Peyer's patch (tissue), 4 donors: ENCODE measurements around the gene MMD2. TPM values are rescaled to one million over a fixed set of nuclear protein-coding genes. Genes with fewer than 3 reads are reported as not detected.

ENCODE experiments used
- DNase-seq, 3 donors: peaks; one replicate each; pipeline ENCODE4 v3.0.0-alpha.2; 2017 to 2019
- H3K27ac ChIP-seq, 4 donors: fragments of 200-600 bp; sonication (generic); one replicate each; pipeline ENCODE4 v1.5.1; 2016 to 2019
- H3K27me3 ChIP-seq, 2 donors: fragments of 200-600 bp; sonication (generic); one replicate each; pipeline ENCODE4 v1.5.1; 2019
- H3K36me3 ChIP-seq, 3 donors: fragments of 200-600 bp; sonication (generic); one replicate each; pipeline ENCODE4 v1.5.1; 2016 to 2019
- H3K4me1 ChIP-seq, 4 donors: fragments of 200-600 bp; sonication (generic); one replicate each; pipeline ENCODE4 v1.5.1; 2016 to 2019
- H3K4me3 ChIP-seq, 4 donors: fragments of 200-600 bp; sonication (generic); 1 replicate in 3 of 4; 2 replicates in 1 of 4; pipeline ENCODE4 v1.5.1; 2016 to 2019; ENCODE audit warnings: mild to moderate bottlenecking in 1 of 4
- H3K9me3 ChIP-seq, 4 donors: fragments of 200-600 bp; sonication (generic); one replicate each; pipeline ENCODE4 v1.5.1; 2016 to 2019; ENCODE audit warnings: mild to moderate bottlenecking in 1 of 4
- POLR2A ChIP-seq, 2 donors: fragments of 450-650 bp; IDR thresholded peaks; one replicate each; pipeline ENCODE4 v1.5.1; 2017; ENCODE audit warnings: antibody characterized with exemption in 2 of 2, mild to moderate bottlenecking in 2 of 2, moderate library complexity in 2 of 2
- total RNA-seq, 4 donors: library from RNA; depleted of rRNA; stranded (reverse); fragments of >200 nt; gene quantifications; one replicate each; pipeline ENCODE4 v1.1.0, GENCODE V29; 2016
- TF ChIP-seq, protein P1 (sequence below), 6 experiments: fragments of 450-650 bp in 4 of 6; fragments of 200-600 bp in 2 of 6; sonication (generic) in 1 of 6; IDR thresholded peaks; one replicate each; pipeline ENCODE4 v1.5.1; 2017 to 2019; ENCODE audit warnings: antibody characterized with exemption in 6 of 6, mild to moderate bottlenecking in 3 of 6, moderate library complexity in 1 of 6

The MMD2 gene
- total RNA-seq, 4 donors from 2014 or later: not detected

DNA sequence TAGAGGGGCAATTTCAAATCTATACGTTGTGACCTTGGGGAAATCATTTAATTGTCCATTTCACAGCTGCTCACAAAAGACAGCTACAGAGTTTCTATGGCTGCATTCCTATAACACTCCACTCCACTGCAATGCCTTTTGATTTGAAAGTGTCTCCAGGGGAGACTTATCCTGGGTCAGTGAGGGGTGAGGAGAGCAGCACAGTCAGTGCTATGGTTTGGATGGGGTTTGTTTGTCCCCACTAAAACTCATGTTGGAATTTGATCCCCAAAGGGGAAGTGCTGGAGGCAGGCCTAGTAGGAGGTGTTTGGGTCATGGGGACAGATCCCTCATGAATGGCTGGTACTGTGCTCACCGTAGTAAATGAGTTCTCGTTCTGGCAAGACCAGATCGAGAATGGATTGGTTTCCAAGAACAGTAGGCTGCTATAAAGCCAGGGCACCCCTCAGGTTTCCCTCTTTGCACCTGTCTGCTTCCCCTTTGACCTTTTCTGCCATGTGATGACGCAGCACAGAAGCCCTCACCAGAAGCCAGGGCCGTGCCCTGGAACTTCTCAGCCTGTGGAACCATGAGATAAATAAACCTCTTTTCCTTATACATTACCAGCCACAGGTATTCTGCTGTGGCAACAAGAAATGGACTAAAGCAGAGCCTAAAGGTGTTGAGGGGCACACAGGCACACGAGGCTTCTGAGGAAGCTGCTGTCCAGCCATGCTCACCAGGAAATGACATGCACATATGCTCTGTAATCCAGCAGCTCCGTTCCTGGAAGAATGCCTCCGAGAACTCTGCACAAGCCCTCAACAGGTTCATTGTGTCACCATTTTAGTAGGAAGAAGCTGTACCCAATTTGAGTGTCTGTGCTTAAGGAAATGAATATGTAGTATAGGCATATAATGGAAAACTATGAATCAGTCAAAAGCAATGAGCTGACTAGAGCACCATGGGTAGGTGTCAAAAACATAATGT is 92.2 kb downstream of the MMD2 start:
- no peak overlapping the region for H3K27ac ChIP-seq
- DNase-seq: no peak
- H3K4me1 ChIP-seq: no peaks in the 10 kb centered on the region
- no peak overlapping the region for H3K4me3 ChIP-seq
- H3K9me3 ChIP-seq: peaks cover 0 to 7% (median 0%) of the 10 kb centered on the region in 4 donors
- TF ChIP-seq, protein P1, sequence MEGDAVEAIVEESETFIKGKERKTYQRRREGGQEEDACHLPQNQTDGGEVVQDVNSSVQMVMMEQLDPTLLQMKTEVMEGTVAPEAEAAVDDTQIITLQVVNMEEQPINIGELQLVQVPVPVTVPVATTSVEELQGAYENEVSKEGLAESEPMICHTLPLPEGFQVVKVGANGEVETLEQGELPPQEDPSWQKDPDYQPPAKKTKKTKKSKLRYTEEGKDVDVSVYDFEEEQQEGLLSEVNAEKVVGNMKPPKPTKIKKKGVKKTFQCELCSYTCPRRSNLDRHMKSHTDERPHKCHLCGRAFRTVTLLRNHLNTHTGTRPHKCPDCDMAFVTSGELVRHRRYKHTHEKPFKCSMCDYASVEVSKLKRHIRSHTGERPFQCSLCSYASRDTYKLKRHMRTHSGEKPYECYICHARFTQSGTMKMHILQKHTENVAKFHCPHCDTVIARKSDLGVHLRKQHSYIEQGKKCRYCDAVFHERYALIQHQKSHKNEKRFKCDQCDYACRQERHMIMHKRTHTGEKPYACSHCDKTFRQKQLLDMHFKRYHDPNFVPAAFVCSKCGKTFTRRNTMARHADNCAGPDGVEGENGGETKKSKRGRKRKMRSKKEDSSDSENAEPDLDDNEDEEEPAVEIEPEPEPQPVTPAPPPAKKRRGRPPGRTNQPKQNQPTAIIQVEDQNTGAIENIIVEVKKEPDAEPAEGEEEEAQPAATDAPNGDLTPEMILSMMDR (IDR thresholded peaks at IDR 0.05): no peak
- TF ChIP-seq POLR2A (IDR thresholded peaks at IDR 0.05): no peak
- no peaks in the 10 kb centered on the region for H3K36me3 ChIP-seq
- no peaks in the 10 kb centered on the region for H3K27me3 ChIP-seq

- Histone ChIP-seq H3K9me3 (peaks cover 0 to 6% (median 0%) of the 10 kb centered on the region in 4 donors), H3K4me1 (no peaks in the 10 kb centered on the region), H3K4me3 (peak overlapping the region in 2 of 4 donors; percentile 34 to 41), H3K27ac (no peak overlapping the region), H3K27me3 (no peaks in the 10 kb centered on the region), H3K36me3 (no peaks in the 10 kb centered on the region)
- no peak for DNase-seq
- TF ChIP-seq, protein P1 (IDR thresholded peaks at IDR 0.05): no peak
- no peak for TF ChIP-seq POLR2A (IDR thresholded peaks at IDR 0.05)
These were observed 96.8 kb downstream of the MMD2 start for GRCh38 chr7:4862156-4862555.

GRCh38 chr7:4861673-4862072 is 97.3 kb downstream of the MMD2 start, which contains the start of gene PAPOLB:
Gene PAPOLB (minus strand): TSS chr7:4862030. CDS start chr7:4861810, 220 bp downstream.
- Histone ChIP-seq H3K9me3 (peaks cover 0 to 6% (median 0%) of the 10 kb centered on the region in 4 donors), H3K27ac (peak within 1 kb of the TSS in 1 of 4 donors; percentile 18), H3K27me3 (no peaks in the 10 kb centered on the region), H3K4me1 (no peaks in the 10 kb centered on the region), H3K4me3 (peak within 1 kb of the TSS in 3 of 4 donors; percentile 10 to 41 (median 34)), H3K36me3 (no peaks in the 10 kb centered on the region)
- no peak for TF ChIP-seq POLR2A (IDR thresholded peaks at IDR 0.05)
- TF ChIP-seq, protein P1 (IDR thresholded peaks at IDR 0.05): no peak
- DNase-seq: peak in 1 of 3 donors; percentile 46

- Histone ChIP-seq H3K4me3 (peak overlapping the region in 2 of 4 donors; percentile 10 to 41), H3K27me3 (no peaks in the 10 kb centered on the region), H3K4me1 (no peaks in the 10 kb centered on the region), H3K9me3 (peaks cover 0 to 6% (median 0%) of the 10 kb centered on the region in 4 donors), H3K27ac (no peak overlapping the region), H3K36me3 (no peaks in the 10 kb centered on the region)
- DNase-seq: no peak
- TF ChIP-seq, protein P1 (IDR thresholded peaks at IDR 0.05): no peak
These were observed 97.8 kb downstream of the MMD2 start for GRCh38 chr7:4861227-4861626.

GRCh38 chr7:4857189-4857588 is 101.8 kb downstream of the MMD2 start:
- no peak for TF ChIP-seq POLR2A (IDR thresholded peaks at IDR 0.05)
- TF ChIP-seq, protein P1 (IDR thresholded peaks at IDR 0.05): no peak
- H3K9me3 ChIP-seq: peaks cover 0 to 6% (median 0%) of the 10 kb centered on the region in 4 donors
- H3K4me3 ChIP-seq: no peak overlapping the region
- H3K4me1 ChIP-seq: no peaks in the 10 kb centered on the region
- no peaks in the 10 kb centered on the region for H3K36me3 ChIP-seq
- no peaks in the 10 kb centered on the region for H3K27me3 ChIP-seq
- DNase-seq: no peak
- no peak overlapping the region for H3K27ac ChIP-seq
